A673 (cell line): Measurements from ENCODE around the gene ARHGAP18.

Source experiments
- CTCF ChIP-seq: fragments of 300-800, 200-600 bp; sonication (generic); conservative IDR thresholded peaks from 2 replicates; pipeline ENCODE4 v1.5.1; 2017; ENCODE audit warnings: low read depth, mild to moderate bottlenecking, antibody characterized with exemption, low read length, moderate library complexity, mixed read lengths
- EZH2 ChIP-seq: fragments of 200-600 bp; sonication (generic); IDR thresholded peaks from 2 replicates; pipeline ENCODE4 v1.6.1; 2017; ENCODE audit warnings: borderline replicate concordance, low read depth, mild to moderate bottlenecking, mixed read lengths, antibody characterized with exemption, low read length; ENCODE audit not compliant: poor library complexity, severe bottlenecking

- TF ChIP-seq CTCF (no peak), EZH2 (no peak)
Observed at GRCh38 chr6:129615020-129615419, 95.0 kb downstream of the ARHGAP18 start.
